IMR-90 (cell line): ENCODE results near the gene SPATA32.

ENCODE experiments used
- CTCF ChIP-seq: conservative IDR thresholded peaks from 2 replicates; pipeline ENCODE4 v1.5.1; 2012; ENCODE audit warnings: mild to moderate bottlenecking, low read depth, low read length, improper control_type of control experiment
- POLR2A ChIP-seq: IDR thresholded peaks from 2 replicates; pipeline ENCODE4 v1.6.1; 2012; ENCODE audit warnings: mild to moderate bottlenecking, low read depth, low read length
- RAD21 ChIP-seq: IDR thresholded peaks from 2 replicates; pipeline ENCODE4 v1.6.1; 2012; ENCODE audit warnings: low read length, improper control_type of control experiment
- RCOR1 ChIP-seq: IDR thresholded peaks from 2 replicates; pipeline ENCODE4 v1.6.1; 2012; ENCODE audit warnings: mild to moderate bottlenecking, low read length, improper control_type of control experiment; ENCODE audit not compliant: insufficient replicate concordance
- SMC3 ChIP-seq: fragments of 150-350 bp; IDR thresholded peaks from 2 replicates; pipeline ENCODE4 v1.6.1; 2016; ENCODE audit warnings: low read depth, mild to moderate bottlenecking, antibody characterized with exemption, low read length, moderate library complexity

GRCh38 chr17:45229681-45230409 lies 32.0 kb downstream of the SPATA32 start:
- TF ChIP-seq CTCF (no peak), RAD21 (no peak), POLR2A (no peak), SMC3 (no peak), RCOR1 (no peak)
